NCI-H1417 treated with DMSO at 0.1 percent for 48 hours (cell line): Measurements from ENCODE around the gene SLC25A27.
A peak's percentile ranks its signal among the peaks of the same experiment; 100 is the strongest.
"Not testable (repeated sequence)": the region's sequence is repeated elsewhere in the genome, so short reads cannot be mapped to it uniquely, and the experiment has no call there.

Experiments used
- DNase-seq: peaks from one replicate; lab custom pipeline; 2025; lab: John Stamatoyannopoulos, UW

SLC25A27 gene

GRCh38 chr6:46652603-46653438, at the start of gene SLC25A27, which contains the start of gene CYP39A1:
Gene SLC25A27, plus strand, starts transcription at chr6:46652975. Its CDS starts 218 bp downstream, at chr6:46653193.
Gene CYP39A1, minus strand, starts transcription at chr6:46652818. Its CDS starts 236 bp downstream, at chr6:46652582.
- DNase-seq, result peak; percentile 82

- no peak for DNase-seq
Measured at GRCh38 chr6:46605091-46605797, 47.5 kb upstream of the SLC25A27 start.

- DNase-seq, result peak; percentile 4
Measured at GRCh38 chr6:46606338-46606737, 46.4 kb upstream of the SLC25A27 start.

- DNase-seq, result no peak
Measured at GRCh38 chr6:46610862-46611553, 41.8 kb upstream of the SLC25A27 start.

- no peak for DNase-seq
Measured at GRCh38 chr6:46612645-46613044, 40.1 kb upstream of the SLC25A27 start.

- DNase-seq, result no peak
Measured at GRCh38 chr6:46618726-46619125, 34.0 kb upstream of the SLC25A27 start.

- DNase-seq, result peak; percentile 6
Measured at GRCh38 chr6:46626228-46626909, 26.4 kb upstream of the SLC25A27 start.

GRCh38 chr6:46626976-46627375, 25.8 kb upstream of the SLC25A27 start:
- no peak for DNase-seq

GRCh38 chr6:46628498-46628897, 24.3 kb upstream of the SLC25A27 start:
- no peak for DNase-seq

- no peak for DNase-seq
Measured at GRCh38 chr6:46628976-46629375, 23.8 kb upstream of the SLC25A27 start.

- DNase-seq, result no peak
Measured at GRCh38 chr6:46629691-46630090, 23.1 kb upstream of the SLC25A27 start.

- no peak for DNase-seq
Measured at GRCh38 chr6:46632053-46632452, 20.7 kb upstream of the SLC25A27 start.

GRCh38 chr6:46635462-46635861, 17.3 kb upstream of the SLC25A27 start:
- DNase-seq, result no peak

GRCh38 chr6:46637145-46637544, 15.6 kb upstream of the SLC25A27 start:
- no peak for DNase-seq

- no peak for DNase-seq
Measured at GRCh38 chr6:46637933-46638332, 14.8 kb upstream of the SLC25A27 start.

GRCh38 chr6:46638650-46639049, 14.1 kb upstream of the SLC25A27 start:
- DNase-seq, result no peak

GRCh38 chr6:46642928-46643751, 9.6 kb upstream of the SLC25A27 start:
- no peak for DNase-seq

GRCh38 chr6:46645265-46645664, 7.5 kb upstream of the SLC25A27 start:
- DNase-seq, result no peak

- not testable (repeated sequence) for DNase-seq
Measured at GRCh38 chr6:46648108-46648507, 4.7 kb upstream of the SLC25A27 start.

- DNase-seq, result no peak
Measured at GRCh38 chr6:46648869-46649492, 3.8 kb upstream of the SLC25A27 start.

- DNase-seq, result no peak
Measured at GRCh38 chr6:46651006-46651405, 1.8 kb upstream of the SLC25A27 start.
